C4-2B (cell line): Measurements from ENCODE around the gene TMEM129.

Source experiments
- H3K27ac ChIP-seq: fragments of 450-650 bp; 2 replicates; pipeline ENCODE4 v1.5.1; 2017
- ZFX ChIP-seq: fragments of 450-650 bp; IDR thresholded peaks from 2 replicates; pipeline ENCODE4 v1.6.1; 2017
- TF ChIP-seq, protein P1 (sequence below): fragments of 450-650 bp; conservative IDR thresholded peaks from 2 replicates; pipeline ENCODE4 v1.5.1; 2017; ENCODE audit warnings: mild to moderate bottlenecking

The TMEM129 gene

DNA sequence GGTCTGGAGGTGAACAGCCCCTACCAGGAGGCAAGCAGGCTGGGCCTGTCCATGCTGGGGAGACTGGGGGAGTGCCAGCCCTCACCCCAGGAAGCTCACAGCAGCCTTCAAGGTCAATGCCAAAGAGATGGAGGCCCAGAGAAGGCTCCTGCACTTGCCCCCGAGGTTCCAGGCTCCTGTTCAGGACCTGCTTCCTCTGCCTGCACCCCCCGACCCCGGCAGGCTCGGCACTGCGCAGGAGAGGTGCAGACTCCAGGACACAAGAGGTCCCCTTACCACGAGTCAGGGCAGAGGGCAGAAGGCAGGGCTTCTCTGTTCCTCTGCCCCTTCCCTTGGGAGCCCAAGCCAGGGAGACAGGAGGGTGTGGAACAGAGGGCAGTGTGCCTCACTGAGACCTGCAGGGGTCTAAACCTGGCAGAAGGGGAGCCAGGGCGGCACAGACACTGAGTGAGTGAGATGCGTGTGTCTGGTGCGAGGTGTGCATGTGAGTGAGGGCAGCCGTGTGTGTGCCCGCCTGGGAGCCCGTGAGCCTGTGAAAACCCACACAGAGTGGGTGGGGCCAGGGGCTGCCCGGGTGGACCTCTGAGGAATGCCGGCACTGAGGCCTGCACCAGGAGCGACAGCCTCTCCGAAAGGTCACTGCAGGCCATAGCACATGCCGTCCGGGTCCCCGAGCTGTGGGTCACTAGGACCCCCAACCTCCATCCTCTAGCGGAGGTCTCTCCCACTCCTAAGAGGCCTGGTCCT is 41.3 kb upstream of the TMEM129 start:
- TF ChIP-seq, protein P1, sequence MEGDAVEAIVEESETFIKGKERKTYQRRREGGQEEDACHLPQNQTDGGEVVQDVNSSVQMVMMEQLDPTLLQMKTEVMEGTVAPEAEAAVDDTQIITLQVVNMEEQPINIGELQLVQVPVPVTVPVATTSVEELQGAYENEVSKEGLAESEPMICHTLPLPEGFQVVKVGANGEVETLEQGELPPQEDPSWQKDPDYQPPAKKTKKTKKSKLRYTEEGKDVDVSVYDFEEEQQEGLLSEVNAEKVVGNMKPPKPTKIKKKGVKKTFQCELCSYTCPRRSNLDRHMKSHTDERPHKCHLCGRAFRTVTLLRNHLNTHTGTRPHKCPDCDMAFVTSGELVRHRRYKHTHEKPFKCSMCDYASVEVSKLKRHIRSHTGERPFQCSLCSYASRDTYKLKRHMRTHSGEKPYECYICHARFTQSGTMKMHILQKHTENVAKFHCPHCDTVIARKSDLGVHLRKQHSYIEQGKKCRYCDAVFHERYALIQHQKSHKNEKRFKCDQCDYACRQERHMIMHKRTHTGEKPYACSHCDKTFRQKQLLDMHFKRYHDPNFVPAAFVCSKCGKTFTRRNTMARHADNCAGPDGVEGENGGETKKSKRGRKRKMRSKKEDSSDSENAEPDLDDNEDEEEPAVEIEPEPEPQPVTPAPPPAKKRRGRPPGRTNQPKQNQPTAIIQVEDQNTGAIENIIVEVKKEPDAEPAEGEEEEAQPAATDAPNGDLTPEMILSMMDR = no peak
- TF ChIP-seq ZFX = no peak
- no peak overlapping the region for H3K27ac ChIP-seq

DNA sequence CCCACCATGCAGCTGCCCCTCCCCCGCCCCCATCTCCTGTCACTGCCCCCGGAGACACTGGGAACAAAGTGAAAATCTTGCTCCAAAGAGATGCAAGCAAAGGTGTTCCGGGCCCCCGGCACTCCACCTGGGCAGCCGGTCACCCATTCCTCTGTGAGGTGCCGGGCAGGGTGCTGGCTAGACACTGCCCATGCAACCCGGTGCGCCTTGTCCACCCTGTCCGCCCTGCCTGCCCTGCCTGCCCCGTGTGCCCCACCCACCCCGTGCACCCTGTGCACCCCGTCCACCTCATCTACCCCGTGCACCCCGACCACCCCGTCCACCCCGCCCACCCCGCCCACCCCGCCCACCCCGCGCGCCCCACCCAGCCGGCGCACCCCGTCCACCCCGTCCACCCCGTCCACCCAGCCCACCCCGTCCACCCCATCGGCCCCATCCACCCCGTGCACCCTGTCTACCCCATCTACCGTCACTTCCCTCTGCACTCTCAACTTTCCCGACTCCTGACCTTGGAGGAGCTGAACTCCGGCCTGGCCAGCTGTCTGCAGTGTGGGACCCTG is 40.1 kb upstream of the TMEM129 start:
- no peak for TF ChIP-seq ZFX
- TF ChIP-seq, protein P1 = no peak

DNA sequence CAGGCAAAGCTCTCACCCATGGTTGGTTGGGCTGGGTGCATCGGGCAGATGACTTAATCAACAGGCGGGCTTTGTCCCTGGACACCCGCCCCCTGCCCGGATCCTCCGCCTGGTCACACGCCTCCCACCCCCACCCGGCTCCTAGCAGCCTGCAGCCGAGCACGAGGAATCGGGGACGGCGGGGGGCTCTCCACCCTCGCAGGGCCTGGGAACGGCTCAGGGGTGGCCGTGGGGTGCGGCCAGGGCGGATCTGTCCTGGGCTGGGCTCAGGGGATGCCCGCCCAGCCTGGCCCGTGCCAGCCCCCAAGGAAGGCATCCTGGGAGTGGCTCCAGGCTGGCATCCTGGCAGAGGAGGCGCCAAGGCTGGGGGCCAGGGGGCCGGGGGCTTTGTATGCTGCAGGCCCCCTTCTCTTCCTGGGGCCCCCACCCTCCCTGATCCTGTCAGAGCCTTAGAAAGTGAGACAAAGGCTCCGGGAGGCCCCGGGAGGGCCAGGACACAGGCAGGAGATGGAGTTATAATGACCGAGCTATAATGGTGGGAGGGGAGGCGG is 39.5 kb upstream of the TMEM129 start:
- no peak overlapping the region for H3K27ac ChIP-seq
- no peak for TF ChIP-seq ZFX
- TF ChIP-seq, protein P1 = no peak

More for the DNA sequence above, 40.1 kb upstream of the TMEM129 start:
- no peak overlapping the region for H3K27ac ChIP-seq

DNA sequence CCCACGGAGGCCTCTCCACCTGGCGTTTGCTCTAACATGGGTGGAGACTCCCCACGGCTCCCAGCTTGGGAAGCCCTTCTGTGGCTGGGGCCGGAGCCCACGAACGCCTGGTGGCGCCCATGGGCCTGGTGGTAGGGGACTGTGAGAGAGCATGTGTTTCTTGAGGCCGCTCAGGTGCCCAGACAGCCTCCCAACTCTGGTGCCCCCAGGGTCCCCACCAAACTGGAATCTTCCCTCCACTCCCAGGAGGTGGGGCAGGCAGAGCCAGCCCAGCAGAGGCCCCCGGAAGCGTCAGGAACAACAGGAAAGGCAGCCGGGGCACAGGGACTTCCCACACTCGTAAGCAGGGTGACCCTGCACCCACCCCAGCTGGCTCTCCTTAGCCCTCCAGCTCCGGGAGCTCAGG is 38.7 kb upstream of the TMEM129 start:
- no peak overlapping the region for H3K27ac ChIP-seq

DNA sequence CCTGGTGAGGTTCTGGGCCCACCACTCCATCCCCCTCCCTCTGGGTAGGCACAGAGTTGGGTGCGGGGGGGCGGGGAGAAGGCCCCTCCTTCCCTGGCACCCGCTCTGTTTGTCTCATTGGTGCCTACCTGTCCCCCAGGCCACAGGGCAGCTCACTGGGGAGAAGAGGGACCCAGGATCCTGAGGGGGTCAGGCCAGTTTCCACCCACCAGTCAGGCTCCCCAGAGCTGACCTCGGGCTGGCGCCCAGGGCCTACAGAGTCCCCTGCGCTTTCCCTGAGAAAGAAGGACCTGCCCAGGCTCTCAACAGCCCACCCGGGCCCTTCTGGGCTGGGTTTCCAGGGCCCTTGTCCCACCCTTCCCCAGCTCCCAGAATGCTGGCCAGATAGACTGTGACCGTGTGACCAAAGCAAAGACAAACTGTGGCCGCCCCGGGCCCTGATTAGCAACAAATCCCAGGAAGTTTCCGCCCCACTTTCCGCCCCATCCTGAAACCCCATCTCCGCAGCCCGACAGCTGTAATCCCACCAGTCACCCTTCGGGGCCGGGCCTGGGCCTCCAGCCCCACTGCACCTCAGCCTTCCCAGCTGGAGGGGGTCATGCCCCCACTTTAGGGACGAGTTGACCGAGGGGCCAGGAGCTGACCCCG is 38.2 kb upstream of the TMEM129 start:
- H3K27ac ChIP-seq = no peak overlapping the region
- TF ChIP-seq, protein P1 = no peak
- TF ChIP-seq ZFX = no peak

More for the DNA sequence above, 38.7 kb upstream of the TMEM129 start:
- TF ChIP-seq, protein P1 = no peak
- TF ChIP-seq ZFX = no peak

DNA sequence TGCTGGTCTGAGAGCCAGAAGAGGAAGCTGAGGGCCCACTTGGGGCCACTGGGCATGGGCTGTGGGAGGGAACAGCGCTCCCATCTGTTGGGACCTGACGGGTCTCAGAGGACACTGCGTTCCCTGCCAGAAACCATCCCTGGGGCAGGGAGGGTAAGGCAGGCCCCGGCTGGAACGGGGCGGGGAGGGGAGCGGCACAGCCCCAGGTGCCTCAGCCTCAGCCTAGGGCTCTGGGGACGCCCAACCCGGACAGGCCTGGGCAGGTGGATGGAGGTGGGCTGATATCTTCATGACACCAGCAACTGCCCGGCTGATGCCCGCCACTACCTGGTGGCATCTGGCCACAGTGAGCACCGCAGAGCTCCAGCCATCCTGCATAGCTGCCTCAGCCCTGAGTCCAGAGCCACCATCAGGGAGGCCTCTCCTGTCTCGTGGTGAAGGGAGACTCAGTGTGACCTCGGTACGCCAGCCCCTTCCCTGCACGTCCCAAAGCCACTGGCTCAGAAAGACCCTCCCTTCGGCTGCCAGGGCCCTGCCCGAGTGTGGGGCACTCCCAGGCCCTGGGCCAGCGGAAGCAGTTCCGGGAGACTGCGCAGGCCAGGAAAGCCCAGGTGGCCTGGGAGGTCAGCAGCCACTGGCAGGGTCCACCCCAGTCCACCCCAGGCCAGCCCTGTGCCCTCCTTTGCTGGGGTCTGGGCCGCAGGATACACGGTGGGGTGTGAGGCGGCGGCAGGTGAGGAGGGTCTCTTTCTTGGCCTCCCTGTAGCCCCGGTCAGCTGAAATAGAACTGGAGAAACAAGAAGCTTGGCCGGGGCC is 37.4 kb upstream of the TMEM129 start:
- TF ChIP-seq, protein P1 = no peak
- no peak for TF ChIP-seq ZFX
- no peak overlapping the region for H3K27ac ChIP-seq
